GM19452 (cell line): ENCODE results near the gene IL4.
"Not testable (repeated sequence)": the region's sequence is repeated elsewhere in the genome, so short reads cannot be mapped to it uniquely, and the experiment has no call there.

Source experiments
- ATAC-seq: cut with Tn5 transposase; IDR thresholded peaks from one replicate; pipeline ENCODE4 v1.9.1; 2021; ENCODE audit not compliant: unreplicated experiment

The IL4 gene

DNA sequence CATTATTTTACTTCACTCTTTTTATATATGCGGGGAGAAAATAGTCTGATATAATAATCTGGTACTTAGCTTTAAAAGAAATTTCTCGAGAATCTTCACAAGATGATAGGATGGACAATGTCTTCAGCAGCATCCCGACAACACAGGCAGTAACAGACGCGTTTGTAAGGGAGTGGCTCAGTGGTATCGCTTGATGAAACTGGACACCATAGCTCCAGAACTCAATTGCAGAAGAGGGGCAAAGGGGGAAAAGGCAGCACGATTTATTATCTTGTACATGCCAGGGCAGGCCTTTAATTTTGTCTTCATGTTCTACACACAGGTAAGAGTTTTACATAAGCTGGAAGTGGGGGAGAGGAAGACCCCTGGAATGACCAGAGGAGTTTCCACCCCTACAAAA, 15.7 kb downstream of the IL4 start:
- no peak for ATAC-seq

DNA sequence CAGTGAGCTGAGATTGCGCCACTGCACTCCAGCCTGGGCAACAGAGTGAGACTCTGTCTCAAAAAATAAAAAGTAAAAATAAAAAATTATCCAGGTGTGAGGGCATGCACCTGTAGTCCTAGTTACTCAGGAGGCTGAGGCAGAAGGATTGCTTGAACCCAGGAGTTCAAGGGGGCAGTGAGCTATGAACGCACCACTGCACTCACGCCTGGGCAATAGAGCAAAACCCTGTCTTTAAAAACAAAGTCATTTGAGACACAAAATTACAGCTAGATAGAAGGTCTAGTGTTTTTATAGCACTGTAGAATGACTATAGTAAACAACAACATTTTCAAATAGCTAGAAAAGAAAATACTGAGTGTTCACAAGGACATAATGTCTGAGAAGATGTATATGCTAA, 16.4 kb downstream of the IL4 start:
- ATAC-seq: no peak

DNA sequence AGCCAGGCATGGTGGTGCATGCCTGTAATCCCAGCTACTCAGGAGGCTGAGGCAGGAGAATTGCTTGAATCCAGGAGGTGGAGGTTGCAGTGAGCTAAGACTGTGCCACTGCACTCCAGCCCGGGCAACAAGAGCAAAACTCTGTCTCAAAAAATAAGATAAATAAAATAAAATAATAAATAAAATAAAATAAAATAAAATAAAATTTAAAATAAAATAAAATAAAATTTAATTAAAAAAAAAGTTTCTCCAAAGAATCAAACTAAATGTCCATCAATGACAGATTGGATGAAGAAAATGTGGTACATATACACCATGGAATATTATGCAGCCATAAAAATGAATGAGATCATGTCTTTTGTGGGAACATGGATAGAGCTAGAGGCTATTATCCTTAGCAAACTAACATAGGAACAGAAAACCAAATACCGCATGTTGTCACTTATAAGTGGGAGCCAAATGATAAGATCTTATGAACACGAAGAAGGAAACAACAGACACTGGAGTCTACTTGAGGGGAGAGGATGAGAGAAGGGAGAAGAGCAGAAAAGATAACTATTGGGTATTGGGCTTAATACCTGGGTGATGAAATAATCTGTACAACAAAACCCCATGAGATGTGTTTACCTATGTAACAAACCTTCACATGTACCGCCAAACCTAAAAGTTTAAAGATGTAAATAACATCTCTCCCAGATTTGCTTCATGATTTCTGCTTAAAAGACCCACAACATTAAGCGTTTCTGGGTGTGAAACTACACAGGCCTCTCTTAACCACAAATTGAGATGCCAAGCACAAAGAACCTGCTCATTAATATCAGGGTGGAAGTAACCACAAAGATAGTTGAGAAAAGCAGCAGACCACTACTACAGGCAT, 18.2 kb downstream of the IL4 start:
- ATAC-seq: not testable (repeated sequence)

DNA sequence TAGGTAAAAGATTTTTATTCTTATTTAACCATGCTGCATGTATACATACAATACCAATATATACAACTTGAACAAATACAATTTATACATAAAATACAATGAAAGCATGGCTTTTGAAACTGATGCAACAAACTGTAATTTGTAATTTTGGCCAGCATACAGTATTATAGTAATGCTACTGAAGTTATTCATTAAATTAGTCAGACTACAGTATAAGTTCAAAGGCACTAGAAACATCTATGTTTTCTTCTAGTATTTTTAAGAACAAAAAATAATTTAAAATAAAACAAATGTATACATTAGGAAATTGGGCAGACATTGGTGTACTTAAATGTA, 18.8 kb downstream of the IL4 start:
- ATAC-seq: no peak

DNA sequence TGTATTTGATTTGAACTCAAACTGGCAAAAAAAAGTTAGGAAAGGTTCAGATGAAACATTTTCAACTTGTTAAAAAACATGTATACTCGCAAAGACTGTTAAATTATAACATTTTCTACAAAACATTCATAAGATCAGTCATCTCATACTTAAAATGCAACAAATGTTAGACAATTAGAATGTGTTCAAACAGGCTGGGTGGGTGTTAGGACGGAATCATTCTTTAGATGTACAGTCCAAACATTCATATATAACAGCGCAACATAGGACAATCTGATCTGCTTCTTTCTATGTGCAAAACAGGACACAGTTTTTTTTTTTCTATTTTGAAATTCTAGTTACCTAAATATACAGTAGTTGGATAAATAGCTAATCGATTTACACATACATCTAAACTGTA, 22.2 kb downstream of the IL4 start:
- no peak for ATAC-seq

DNA sequence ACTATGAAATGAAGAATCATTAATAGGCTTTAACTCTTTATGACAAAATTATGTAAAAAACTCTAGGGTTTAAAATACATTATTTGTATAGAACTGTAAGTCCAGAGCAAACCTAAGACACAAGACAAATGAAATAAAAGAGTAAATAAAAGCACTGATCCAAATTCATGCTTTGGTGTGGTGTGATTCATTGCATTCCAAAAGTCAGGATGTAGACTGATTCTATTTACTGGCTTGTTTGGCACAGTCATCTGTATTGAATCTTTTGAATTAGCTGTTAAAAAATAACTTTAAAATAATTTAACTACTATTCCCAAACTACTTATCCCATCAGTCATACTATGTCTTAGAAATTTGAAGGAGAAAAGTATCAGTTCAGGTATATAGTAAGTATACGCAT, 31.1 kb downstream of the IL4 start:
- ATAC-seq: no peak

DNA sequence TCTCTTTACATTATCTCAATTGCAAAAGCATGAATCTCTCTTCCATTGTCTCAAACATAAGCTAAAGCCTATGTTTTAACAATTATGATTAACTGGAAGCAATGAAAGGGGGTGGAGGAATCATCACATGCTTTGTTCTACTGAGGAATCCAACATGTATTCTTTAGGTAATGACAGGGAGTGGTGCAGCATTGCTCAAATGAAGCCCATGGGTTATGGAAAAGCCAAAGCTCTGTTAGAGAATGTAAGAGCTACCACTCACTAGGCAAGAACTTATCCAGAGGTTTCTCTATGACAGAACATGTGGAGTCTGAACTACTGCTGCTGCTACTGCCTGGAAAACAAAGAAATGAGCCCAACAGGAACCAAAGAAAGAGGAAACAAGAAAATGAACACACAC, 34.9 kb downstream of the IL4 start:
- ATAC-seq: no peak

DNA sequence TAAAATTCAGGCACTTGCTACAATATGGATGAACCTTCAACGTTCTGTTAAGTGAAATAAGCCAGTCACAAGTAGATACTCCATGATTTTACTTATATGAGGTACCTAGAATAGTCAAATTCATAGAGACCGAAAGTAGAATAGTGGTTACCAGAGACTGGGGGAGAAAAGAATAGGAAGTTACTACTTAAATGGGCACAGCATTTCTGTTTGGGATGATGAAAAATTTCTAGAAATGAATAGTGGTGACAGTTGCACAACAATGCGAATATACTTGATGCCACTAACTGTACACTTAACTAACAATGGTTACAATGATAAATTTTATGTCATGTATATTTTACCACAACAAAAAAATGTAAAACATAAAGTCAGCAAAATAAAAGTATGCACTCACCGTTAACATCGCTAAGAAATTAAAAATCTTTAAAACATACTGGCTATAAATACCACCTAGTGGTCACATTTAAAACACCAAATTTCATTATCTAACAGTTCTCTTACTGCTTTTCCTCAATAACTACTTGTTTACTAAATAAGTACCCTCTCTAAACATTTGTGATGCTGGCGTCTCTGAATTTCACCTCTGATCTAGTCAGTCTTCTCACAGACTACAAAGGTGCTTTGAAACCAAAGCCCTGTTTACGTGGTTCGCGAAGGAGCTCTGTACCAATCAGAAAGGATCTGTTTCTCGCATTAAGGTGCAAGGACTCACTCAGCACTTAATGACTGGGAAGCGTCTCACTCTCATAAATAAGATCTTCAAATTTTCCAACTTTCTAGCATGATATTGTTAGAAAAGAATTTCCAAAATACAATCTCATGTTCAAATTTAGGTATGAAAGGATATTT, 40.9 kb downstream of the IL4 start:
- no peak for ATAC-seq

DNA sequence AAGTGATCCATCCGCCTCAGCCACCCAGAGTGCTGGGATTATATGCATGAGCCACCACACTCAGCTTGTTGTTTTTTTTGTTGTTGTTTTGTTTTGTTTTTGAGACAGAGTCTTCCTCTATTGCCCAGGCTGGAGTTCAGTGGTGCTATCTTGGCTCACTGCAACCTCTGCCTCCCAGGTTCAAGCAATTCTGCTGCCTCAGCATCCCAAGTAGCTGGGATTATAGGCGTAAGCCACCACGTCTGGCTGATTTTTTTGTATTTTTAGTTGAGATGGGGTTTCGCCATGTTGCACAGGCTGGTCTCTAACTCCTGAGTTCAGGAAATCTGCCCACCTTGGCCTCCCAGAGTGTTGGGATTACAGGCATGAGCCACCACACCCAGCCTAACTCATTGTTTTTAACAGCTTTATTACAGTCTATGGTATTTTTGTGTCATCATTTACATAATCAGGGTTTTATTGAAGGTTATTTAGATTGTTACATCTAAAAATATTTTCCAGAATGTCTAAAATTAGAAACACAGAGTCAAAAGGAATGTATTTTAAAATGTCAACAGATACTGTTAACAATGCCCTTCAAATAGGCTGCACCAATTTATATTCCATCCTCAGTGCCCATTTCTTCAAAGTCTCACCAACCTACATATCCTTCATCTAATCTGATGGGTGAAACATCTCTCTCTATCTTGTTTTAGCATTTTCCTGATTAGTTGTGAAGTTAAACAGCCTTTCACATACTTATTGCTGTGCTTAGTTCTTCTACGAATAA, 44.9 kb downstream of the IL4 start:
- ATAC-seq: no peak

DNA sequence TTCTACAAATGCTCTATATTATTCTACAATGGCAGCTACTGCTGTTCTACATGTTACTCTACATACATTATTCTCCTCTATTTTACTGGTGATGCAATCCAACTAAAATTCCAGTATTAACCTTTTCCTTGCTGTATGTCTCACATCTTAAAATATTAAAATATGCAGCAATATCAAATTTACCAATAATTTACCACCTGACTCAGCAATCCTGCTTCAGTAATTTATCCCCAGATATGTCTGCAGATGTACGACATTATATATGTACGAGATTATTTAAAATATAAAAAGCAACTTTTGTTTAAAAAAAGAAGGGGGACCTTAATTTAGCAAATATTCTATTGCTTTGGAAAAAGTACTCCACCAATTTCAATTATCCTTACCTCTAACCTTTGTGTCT, 52.0 kb downstream of the IL4 start:
- ATAC-seq: no peak

DNA sequence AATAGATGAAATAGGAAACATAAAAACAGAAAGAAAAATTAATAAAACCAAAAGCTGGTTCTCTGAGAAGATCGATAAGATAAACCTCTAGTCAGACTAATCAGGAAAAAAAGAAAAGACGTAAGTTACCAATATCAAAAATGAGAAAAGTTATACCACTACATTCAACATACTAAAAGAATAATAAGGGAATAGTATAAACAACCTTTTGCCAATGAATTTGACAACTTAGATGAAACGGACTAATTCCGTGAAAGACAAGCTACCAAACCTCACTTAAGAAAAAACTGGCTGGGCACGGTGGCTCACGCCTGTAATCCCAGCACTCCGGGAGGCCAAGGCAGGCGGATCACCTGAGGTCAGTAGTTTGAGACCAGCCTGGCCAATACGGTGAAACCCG, 56.1 kb downstream of the IL4 start:
- no peak for ATAC-seq
